ENCODE results near the gene FAM229B.
"Not testable (repeated sequence)": the region's sequence is repeated elsewhere in the genome, so short reads cannot be mapped to it uniquely, and the experiment has no call there.

Gene FAM229B

DNA sequence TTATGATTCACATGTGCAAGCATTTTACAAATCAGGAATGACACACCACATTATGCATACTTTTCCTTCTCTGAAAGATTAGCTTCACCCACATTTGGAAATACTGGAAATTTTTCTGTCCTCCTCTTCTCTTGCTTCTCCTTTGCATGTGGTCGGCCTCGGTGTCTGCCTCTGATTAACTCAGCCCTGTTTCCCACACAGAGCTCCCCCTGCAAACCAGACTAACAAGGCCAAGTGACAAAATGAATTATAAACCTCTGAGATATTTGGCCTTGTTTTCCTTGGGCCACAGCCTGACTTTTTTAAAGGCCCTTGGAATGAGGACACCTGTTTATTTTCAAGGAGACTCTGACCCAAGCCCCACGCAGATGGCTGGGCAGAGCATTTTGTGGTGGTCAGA, 42.5 kb upstream of the FAM229B start:
- Histone ChIP-seq H3K27me3 (ENCODE audit: insufficient read depth, low read length, poor library complexity) (no peaks in the 10 kb centered on the region), H3K9ac (ENCODE audit: low read depth, low read length) (no peak overlapping the region), H3K4me2 (ENCODE audit: insufficient read depth, low read length) (no peak overlapping the region), H3K27ac (ENCODE audit: low read length) (no peak overlapping the region), H3K9me3 (ENCODE audit: insufficient read depth, low read length, severe bottlenecking) (no peaks in the 10 kb centered on the region), H2AFZ (ENCODE audit: low read depth, low read length) (no peak overlapping the region), H3K79me2 (ENCODE audit: insufficient read depth, low read length) (no peaks in the 10 kb centered on the region), H3K4me3 (ENCODE audit: low read depth in 1 of 2, low read length in 2 of 2) (no peak overlapping the region), H3K36me3 (ENCODE audit: insufficient read depth, low read length) (no peaks in the 10 kb centered on the region), H4K20me1 (ENCODE audit: insufficient read depth, low read length) (no peaks in the 10 kb centered on the region), H3K4me1 (ENCODE audit: insufficient read depth, low read length) (peaks cover 14% of the 10 kb centered on the region)
- no peak for ATAC-seq (ENCODE audit: insufficient read depth, low read depth)
- TF ChIP-seq, protein P1, sequence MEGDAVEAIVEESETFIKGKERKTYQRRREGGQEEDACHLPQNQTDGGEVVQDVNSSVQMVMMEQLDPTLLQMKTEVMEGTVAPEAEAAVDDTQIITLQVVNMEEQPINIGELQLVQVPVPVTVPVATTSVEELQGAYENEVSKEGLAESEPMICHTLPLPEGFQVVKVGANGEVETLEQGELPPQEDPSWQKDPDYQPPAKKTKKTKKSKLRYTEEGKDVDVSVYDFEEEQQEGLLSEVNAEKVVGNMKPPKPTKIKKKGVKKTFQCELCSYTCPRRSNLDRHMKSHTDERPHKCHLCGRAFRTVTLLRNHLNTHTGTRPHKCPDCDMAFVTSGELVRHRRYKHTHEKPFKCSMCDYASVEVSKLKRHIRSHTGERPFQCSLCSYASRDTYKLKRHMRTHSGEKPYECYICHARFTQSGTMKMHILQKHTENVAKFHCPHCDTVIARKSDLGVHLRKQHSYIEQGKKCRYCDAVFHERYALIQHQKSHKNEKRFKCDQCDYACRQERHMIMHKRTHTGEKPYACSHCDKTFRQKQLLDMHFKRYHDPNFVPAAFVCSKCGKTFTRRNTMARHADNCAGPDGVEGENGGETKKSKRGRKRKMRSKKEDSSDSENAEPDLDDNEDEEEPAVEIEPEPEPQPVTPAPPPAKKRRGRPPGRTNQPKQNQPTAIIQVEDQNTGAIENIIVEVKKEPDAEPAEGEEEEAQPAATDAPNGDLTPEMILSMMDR (IDR thresholded peaks at IDR 0.05; ENCODE audit: borderline replicate concordance, extremely low read depth, low read length, poor library complexity, severe bottlenecking): no peak
- TF ChIP-seq EZH2 (IDR thresholded peaks at IDR 0.05; ENCODE audit: borderline replicate concordance, low read depth, low read length, severe bottlenecking): no peak
- no peak for DNase-seq

GRCh38 chr6:112047523-112047922, 39.9 kb upstream of the FAM229B start:
- not testable (repeated sequence) for H3K4me1 ChIP-seq (ENCODE audit: insufficient read depth, low read length); H2AFZ ChIP-seq (ENCODE audit: low read depth, low read length); H3K4me3 ChIP-seq (ENCODE audit: low read depth in 1 of 2, low read length in 2 of 2); H3K9me3 ChIP-seq (ENCODE audit: insufficient read depth, low read length, severe bottlenecking); H3K4me2 ChIP-seq (ENCODE audit: insufficient read depth, low read length); DNase-seq; H3K27ac ChIP-seq (ENCODE audit: low read length); H3K79me2 ChIP-seq (ENCODE audit: insufficient read depth, low read length); H3K36me3 ChIP-seq (ENCODE audit: insufficient read depth, low read length); ATAC-seq (ENCODE audit: insufficient read depth, low read depth); H4K20me1 ChIP-seq (ENCODE audit: insufficient read depth, low read length); H3K27me3 ChIP-seq (ENCODE audit: insufficient read depth, low read length, poor library complexity); H3K9ac ChIP-seq (ENCODE audit: low read depth, low read length)

DNA sequence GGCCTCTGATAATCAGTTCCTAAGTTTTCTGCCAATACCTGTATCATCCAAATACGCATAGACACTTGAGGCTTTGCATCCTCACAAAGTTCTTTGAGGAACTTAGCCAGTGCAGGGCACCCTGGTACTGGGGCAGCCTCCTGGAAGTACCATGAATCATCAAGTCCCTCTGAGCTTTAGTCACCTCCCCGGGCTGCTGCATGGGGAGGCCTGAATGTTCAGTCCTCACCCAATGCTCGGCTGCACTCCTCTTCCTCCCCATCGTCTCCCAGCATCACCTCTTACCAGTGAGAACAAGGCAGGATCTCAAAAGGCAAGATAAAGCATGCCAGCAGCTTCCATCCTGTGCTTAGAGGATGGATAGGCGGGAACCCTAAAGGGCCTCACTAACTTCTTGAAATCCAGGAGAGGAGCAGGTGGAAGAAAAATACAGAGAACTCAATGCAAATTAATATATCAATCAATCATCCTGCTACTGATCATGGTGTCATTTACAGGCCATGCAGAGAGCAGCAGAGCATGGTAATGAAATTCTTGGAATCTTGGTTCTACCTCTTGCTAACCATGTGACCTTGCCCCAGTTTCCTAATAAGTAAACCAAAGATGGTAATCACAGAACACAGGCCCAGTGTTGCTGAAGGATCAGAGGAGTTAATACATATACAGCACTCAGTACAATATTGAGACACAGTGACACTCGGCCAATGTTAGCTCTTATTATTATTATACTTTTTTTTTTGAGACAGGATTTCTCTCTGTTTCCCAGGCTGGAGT, 38.2 kb upstream of the FAM229B start:
- H3K36me3 ChIP-seq (ENCODE audit: insufficient read depth, low read length): no peaks in the 10 kb centered on the region
- H3K9ac ChIP-seq (ENCODE audit: low read depth, low read length): no peak overlapping the region
- no peaks in the 10 kb centered on the region for H3K4me1 ChIP-seq (ENCODE audit: insufficient read depth, low read length)
- no peaks in the 10 kb centered on the region for H3K27me3 ChIP-seq (ENCODE audit: insufficient read depth, low read length, poor library complexity)
- H3K27ac ChIP-seq (ENCODE audit: low read length): no peak overlapping the region
- H3K4me2 ChIP-seq (ENCODE audit: insufficient read depth, low read length): no peak overlapping the region
- no peaks in the 10 kb centered on the region for H3K79me2 ChIP-seq (ENCODE audit: insufficient read depth, low read length)
- H3K9me3 ChIP-seq (ENCODE audit: insufficient read depth, low read length, severe bottlenecking): no peaks in the 10 kb centered on the region
- no peaks in the 10 kb centered on the region for H4K20me1 ChIP-seq (ENCODE audit: insufficient read depth, low read length)
- no peak for DNase-seq
- no peak for TF ChIP-seq EZH2 (IDR thresholded peaks at IDR 0.05; ENCODE audit: borderline replicate concordance, low read depth, low read length, severe bottlenecking)
- TF ChIP-seq, protein P1 (IDR thresholded peaks at IDR 0.05; ENCODE audit: borderline replicate concordance, extremely low read depth, low read length, poor library complexity, severe bottlenecking): no peak
- no peak overlapping the region for H2AFZ ChIP-seq (ENCODE audit: low read depth, low read length)
- H3K4me3 ChIP-seq (ENCODE audit: low read depth in 1 of 2, low read length in 2 of 2): no peak overlapping the region
- ATAC-seq (ENCODE audit: insufficient read depth, low read depth): no peak

DNA sequence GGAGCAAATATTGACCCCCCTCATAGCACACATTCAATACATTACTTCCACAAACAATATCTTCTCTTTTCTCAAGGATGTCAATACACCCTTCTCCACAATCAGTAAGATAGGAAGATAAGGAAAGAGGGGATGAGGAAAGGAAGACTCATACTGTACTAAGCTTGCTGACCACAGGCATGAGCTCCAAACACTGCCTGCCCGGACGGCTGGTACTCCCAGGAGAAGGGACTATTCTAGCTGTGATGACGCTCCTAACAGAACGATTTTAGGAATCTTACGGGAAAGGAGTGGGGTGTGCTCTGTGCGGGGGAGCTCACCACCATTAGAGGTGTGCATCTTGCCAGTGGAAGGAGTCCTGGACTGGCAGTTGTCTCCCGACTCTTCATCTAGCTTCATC, 37.4 kb upstream of the FAM229B start:
- H3K79me2 ChIP-seq (ENCODE audit: insufficient read depth, low read length): no peaks in the 10 kb centered on the region
- H3K36me3 ChIP-seq (ENCODE audit: insufficient read depth, low read length): no peaks in the 10 kb centered on the region
- no peaks in the 10 kb centered on the region for H3K27me3 ChIP-seq (ENCODE audit: insufficient read depth, low read length, poor library complexity)
- H3K4me3 ChIP-seq (ENCODE audit: low read depth in 1 of 2, low read length in 2 of 2): no peak overlapping the region
- no peaks in the 10 kb centered on the region for H4K20me1 ChIP-seq (ENCODE audit: insufficient read depth, low read length)
- H3K9ac ChIP-seq (ENCODE audit: low read depth, low read length): no peak overlapping the region
- H3K9me3 ChIP-seq (ENCODE audit: insufficient read depth, low read length, severe bottlenecking): no peaks in the 10 kb centered on the region
- H2AFZ ChIP-seq (ENCODE audit: low read depth, low read length): no peak overlapping the region; the same call in 1 of the 2 replicates
- no peak for ATAC-seq (ENCODE audit: insufficient read depth, low read depth)
- no peak for TF ChIP-seq EZH2 (IDR thresholded peaks at IDR 0.05; ENCODE audit: borderline replicate concordance, low read depth, low read length, severe bottlenecking)
- TF ChIP-seq, protein P1 (IDR thresholded peaks at IDR 0.05; ENCODE audit: borderline replicate concordance, extremely low read depth, low read length, poor library complexity, severe bottlenecking): no peak
- no peaks in the 10 kb centered on the region for H3K4me1 ChIP-seq (ENCODE audit: insufficient read depth, low read length)
- no peak overlapping the region for H3K27ac ChIP-seq (ENCODE audit: low read length)
- H3K4me2 ChIP-seq (ENCODE audit: insufficient read depth, low read length): no peak overlapping the region
- no peak for DNase-seq

All from DND-41 (cell line).